NCI-H748 (cell line): ENCODE measurements around the gene HEPN1.

Experiments
- DNase-seq: peaks from one replicate; lab custom pipeline; 2025; ENCODE audit not compliant: unreplicated experiment; lab: John Stamatoyannopoulos, UW

HEPN1 gene

DNA sequence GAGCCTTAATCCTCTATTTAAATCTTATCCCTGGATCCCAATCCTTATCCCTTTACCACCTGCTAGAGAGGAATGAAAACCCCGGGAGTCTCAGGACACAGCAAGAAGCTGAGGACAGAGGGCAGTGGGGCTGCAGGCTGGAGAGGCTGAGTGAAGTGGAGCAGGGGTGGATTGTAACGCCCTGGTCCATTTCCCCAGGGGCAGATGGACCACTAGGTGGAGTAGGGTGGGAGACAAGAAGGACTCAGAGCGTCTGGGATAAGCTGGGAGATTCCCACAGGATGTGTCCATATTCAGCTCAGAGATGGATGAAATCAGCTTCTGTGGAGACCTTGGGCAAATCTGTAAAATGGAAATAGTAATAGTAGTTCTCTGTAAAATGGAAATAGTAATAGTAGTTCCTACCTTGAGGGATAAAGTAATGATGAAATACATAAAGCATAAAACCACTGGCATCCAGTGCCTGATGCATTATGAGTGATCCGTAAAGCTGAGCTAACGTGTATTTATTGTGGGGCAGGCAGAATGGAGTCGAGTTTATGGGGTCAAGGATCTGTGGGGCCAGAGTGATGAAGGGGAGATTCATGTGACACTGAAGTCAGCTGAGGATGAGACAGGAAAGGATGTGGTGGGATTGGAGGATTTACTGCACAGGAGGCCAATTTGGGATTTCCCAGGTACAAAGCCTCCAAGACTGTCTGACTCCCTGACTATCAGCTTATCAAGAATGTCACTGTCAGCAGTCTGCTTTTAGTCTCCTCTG, 19.5 kb upstream of the HEPN1 start:
- DNase-seq, result no peak

DNA sequence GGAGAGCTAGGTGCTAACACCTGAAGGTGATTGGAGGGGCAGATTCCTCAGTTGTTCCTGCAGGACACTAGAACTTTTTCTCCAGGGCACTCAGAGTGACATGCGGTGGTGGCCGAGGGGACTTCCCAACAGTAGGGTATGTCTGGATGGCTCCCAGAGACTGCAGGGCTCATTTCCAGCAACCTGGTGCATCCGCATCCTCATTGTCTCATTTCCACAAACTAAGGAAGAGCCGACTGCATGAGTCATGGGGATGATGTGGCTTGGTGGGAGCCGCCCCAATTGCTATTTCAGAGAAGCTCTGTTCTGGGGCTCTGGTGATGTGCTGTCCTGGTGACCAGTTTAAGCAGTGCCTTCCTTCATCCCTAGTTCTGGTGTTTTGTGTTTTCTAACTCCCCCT, 18.6 kb upstream of the HEPN1 start:
- DNase-seq, result no peak

GRCh38 chr11:124902616-124903015, 16.4 kb upstream of the HEPN1 start:
- no peak for DNase-seq

- DNase-seq, result no peak
Measured at GRCh38 chr11:124915541-124916369, 3.3 kb upstream of the HEPN1 start.

DNA sequence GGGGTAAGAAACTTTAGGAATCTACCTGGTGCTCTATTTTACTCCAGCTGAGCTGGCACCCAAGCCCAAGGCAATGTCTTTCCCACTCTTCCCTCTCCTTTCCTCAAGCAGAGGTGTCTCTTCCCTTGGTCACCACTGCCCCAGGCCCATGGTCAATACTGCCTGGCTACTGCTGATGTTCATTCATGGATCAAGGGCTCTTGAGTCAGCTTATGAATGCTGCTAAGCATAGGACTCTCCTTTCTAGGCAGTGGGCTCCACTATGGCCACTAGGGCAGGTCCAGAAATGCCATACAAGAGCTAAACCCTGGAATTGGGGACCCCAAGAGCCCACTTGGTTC, 2.7 kb upstream of the HEPN1 start:
- no peak for DNase-seq

- DNase-seq, result no peak
Measured at GRCh38 chr11:124917115-124917637, 1.9 kb upstream of the HEPN1 start.

GRCh38 chr11:124919898-124920297, 848 bp downstream of the HEPN1 start:
- DNase-seq, result no peak

DNA sequence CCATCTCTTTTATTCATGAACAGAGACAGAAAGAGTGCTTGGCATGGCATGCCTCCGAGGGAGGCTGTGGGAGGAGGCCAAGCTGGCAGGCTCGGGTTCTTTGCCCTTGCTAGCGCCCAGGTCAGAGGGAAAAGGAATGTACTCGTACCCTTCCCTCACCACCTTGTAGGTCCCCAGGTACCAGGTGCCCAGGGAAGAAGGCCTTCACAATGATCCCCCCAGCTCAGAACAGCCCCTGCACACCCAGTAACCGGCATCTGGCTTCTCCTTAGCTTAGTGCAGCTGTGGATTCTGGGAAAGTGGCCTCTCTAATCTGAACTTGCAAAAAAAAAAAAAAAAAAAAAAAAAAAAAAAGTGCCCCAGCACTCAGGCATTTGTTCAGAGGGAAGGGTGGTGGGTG, 1.3 kb downstream of the HEPN1 start:
- DNase-seq, result no peak

DNA sequence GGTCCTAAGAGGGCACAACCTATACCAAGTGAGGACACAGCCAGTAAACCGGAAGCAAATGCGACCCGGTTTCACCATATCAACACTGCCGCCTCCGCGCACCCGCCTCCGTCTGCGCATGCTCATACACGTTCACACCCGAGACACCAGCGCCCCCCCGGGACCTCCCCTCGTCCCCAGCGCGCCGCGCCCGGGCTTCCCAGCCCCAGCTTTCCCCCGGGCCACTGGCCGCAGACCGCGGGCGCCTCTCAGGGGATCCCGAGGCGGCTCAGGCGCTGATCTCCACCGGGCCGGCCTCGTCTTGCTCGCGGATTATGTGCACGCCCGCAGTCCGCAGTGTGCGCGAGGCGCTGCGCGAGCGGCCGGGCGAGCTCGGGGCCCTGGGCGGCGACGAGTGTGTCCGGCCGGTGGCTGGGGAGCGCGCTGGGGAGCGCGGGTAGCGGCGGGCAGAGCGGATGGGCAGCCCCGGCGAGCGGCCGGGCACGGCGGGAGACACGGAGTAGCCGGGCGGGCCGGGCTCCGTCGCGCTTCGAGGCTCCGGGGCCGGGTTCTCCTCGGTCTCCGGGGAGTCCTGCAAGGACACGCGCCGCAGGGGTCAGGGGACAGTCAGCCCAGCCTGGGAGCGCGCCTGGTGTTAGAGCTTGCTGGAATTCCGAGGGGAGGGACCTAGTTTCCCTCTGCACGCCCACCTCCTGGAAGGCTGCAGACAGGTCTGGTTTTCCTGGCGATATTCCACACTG, 2.0 kb downstream of the HEPN1 start:
- DNase-seq, result peak; percentile 74

GRCh38 chr11:124922831-124923230, 3.8 kb downstream of the HEPN1 start:
- DNase-seq, result no peak

GRCh38 chr11:124923296-124923695, 4.2 kb downstream of the HEPN1 start:
- no peak for DNase-seq

- DNase-seq, result no peak
Measured at GRCh38 chr11:124928942-124929665, 10.1 kb downstream of the HEPN1 start.

GRCh38 chr11:124930799-124931198, 11.7 kb downstream of the HEPN1 start:
- DNase-seq, result no peak

DNA sequence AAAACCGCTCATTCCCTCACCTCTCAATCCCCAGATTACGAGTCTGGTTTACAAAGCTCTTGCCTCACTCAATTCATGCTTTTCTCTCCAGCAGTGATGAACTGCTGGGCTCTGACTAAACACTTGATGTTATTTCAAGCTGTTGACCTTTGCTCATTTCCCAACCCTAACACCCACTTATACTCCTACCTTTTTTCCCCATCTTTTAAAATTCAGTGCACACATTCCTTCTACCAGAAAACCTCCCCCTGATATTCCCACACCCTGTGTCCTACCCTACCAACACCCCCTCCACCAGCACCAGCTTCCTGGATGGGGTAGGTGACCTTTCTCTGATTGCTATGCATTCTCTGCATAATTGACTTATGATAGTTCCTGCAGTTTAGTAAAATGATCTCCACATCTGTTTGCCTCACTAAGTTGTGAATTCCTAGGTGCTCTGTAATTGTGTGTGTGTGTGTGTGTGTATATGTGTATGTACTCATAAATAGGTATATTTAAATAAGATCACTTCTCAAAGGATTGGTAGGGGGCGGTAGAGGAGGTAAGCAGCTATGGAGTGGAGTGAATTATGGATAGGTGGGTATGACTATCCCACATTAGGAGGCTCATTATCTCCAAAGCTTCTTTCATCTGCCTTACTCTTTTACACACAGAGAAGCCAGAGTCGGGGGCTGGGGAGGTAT, 16.0 kb downstream of the HEPN1 start:
- DNase-seq, result no peak

DNA sequence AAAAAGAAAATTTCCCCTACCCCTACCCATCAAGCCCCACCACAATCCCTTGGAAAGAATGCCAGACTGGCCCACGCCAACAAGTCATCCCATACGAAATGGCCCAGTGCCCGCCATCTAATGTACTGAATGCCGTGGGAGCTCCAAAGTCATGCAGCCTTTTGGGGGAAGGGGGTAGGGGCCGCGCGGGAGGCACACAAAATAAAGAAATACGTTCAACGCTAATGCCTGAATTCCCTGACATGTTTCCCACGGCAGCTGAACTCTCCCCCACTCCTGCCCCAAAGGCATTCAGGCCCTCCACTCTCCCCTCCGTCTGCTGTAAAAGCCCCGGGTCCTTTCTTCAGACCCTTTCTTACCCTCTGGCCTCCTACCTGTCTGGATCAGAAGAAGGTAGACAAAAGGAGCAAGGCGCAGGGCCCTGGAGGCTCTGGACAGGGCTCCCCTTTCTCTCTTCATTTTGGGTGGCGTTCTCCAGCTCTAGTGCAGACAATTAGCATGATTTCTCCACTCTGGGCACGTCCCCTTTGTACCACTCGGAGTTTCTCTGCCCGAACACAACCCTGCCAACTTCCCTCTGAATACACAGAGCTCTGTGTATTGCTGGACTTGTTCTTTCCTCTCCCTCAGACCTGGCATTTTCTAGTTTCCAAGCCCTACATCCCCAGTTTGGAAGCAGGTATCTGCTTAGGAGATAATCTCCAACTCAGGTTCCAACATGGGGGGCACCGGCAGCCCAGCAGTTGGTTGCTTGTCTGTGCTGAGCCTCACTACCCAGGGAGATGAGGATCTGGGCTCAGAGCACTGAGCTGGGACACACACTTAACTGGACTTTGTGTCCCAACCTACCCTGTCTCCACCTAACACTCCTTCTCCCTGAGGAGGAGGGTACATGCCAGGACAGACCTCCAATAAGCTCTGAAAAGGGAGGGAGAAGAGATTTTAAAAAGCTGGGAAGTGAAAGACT, 16.8 kb downstream of the HEPN1 start, which contains the start of gene HEPACAM:
TSS of gene HEPACAM (minus strand) at position 500 of the 967 bp plus-strand sequence. CDS start at position 459, 41 bp downstream.
- DNase-seq, result no peak

DNA sequence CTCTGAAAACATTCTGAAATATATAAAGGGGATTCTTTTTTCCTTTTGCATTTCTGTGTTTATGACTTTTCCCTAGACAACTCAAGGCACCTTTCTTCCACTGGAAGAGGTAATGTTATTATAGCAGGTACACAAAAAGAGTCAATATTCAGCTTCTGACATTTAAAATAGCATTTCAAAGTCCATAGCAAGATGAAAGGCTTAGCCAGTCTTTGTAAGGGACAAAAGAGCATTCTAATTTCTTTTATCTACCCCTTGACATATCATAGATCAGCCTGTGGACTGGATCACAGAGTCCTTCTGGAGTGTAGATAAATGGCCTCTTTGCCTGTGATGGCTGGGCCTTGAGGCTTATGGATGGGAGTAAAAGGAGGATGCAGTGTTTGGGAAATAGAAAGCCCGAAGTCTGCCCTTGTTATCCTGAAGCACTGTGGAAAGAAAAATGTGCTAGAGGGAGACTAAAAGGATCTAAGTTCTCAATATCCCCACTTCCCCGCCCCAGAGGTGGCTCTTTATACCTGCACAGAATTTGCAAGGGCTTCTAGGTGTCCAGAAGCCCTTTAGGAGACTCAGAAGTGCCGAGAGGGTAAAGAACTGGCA, 18.4 kb downstream of the HEPN1 start:
- DNase-seq, result no peak

- DNase-seq, result no peak
Measured at GRCh38 chr11:124938206-124938765, 19.2 kb downstream of the HEPN1 start.

GRCh38 chr11:124938970-124939369, 19.9 kb downstream of the HEPN1 start:
- DNase-seq, result no peak
